Stimulated activated CD8-positive, alpha-beta memory T cell treated with anti-CD3 and anti-CD28 coated beads, Interleukin-12 subunit alpha, Interleukin-12 subunit beta, amount 100 ng/mL, for 24 hours (primary cell): ENCODE results near the gene NKAIN4.
"Not testable (repeated sequence)": the region's sequence is repeated elsewhere in the genome, so short reads cannot be mapped to it uniquely, and the experiment has no call there.

ENCODE experiments used
- DNase-seq: peaks from one replicate; pipeline ENCODE4 v3.0.0-alpha.2; 2020; ENCODE audit errors: extremely low read depth

Gene NKAIN4

GRCh38 chr20:63257629-63258028 lies 3.4 kb upstream of the NKAIN4 start:
- DNase-seq, result no peak

- DNase-seq, result no peak
These were observed 2.7 kb upstream of the NKAIN4 start for GRCh38 chr20:63256954-63257353.

- no peak for DNase-seq
These were observed 1.9 kb upstream of the NKAIN4 start for GRCh38 chr20:63255931-63256704.

- no peak for DNase-seq
These were observed 532 bp upstream of the NKAIN4 start for GRCh38 chr20:63254606-63255384.

- no peak for DNase-seq
These were observed 628 bp downstream of the NKAIN4 start for GRCh38 chr20:63253438-63254231.

- DNase-seq, result no peak
These were observed 1.2 kb downstream of the NKAIN4 start for GRCh38 chr20:63253065-63253437.

GRCh38 chr20:63252284-63252711 lies 2.0 kb downstream of the NKAIN4 start:
- no peak for DNase-seq

- DNase-seq, result not testable (repeated sequence)
These were observed 2.9 kb downstream of the NKAIN4 start for GRCh38 chr20:63251350-63251749.

- no peak for DNase-seq
These were observed 4.4 kb downstream of the NKAIN4 start for GRCh38 chr20:63249891-63250290.

GRCh38 chr20:63248835-63249591 lies 5.2 kb downstream of the NKAIN4 start:
- no peak for DNase-seq

- no peak for DNase-seq
These were observed 6.5 kb downstream of the NKAIN4 start for GRCh38 chr20:63247671-63248228.

GRCh38 chr20:63246490-63247288 lies 7.6 kb downstream of the NKAIN4 start:
- no peak for DNase-seq

- no peak for DNase-seq
These were observed 9.8 kb downstream of the NKAIN4 start for GRCh38 chr20:63244468-63244867.

GRCh38 chr20:63243604-63244247 lies 10.5 kb downstream of the NKAIN4 start:
- DNase-seq, result no peak

- DNase-seq, result no peak
These were observed 11.5 kb downstream of the NKAIN4 start for GRCh38 chr20:63242736-63243135.

GRCh38 chr20:63241272-63241671 lies 13.0 kb downstream of the NKAIN4 start:
- no peak for DNase-seq

- no peak for DNase-seq
These were observed 14.3 kb downstream of the NKAIN4 start for GRCh38 chr20:63240004-63240403.

GRCh38 chr20:63239431-63239830 lies 14.8 kb downstream of the NKAIN4 start:
- DNase-seq, result no peak

- DNase-seq, result no peak
These were observed 15.6 kb downstream of the NKAIN4 start for GRCh38 chr20:63238514-63239125.
